ENCODE results near the gene ASTN2.

GRCh38 chr9:116837018-116837989 lies 577.6 kb downstream of the ASTN2 start:
- TF ChIP-seq CTCF (IDR thresholded peaks at IDR 0.05) = no peak
- TF ChIP-seq POLR2A (IDR thresholded peaks at IDR 0.05) = no peak
